H1 (cell line): ENCODE measurements around the gene MCF2L. TPM values are rescaled to one million over a fixed set of nuclear protein-coding genes. Genes with fewer than 3 reads are reported as not detected.

ENCODE experiments used
- CTCF ChIA-PET: fragments of 300-600 bp; sonication (Branson Sonifier 250); formaldehyde crosslinking; loops from one replicate; lab custom pipeline; 2021; ENCODE audit not compliant: partially characterized antibody; lab: Charles Lee
- POLR2A ChIA-PET: fragments of 300-600 bp; sonication (Branson Sonifier 250); formaldehyde crosslinking; loops from one replicate; lab custom pipeline; 2021; ENCODE audit warnings: inconsistent platforms; ENCODE audit not compliant: partially characterized antibody; lab: Charles Lee
- DNase-seq, 2 experiments: peaks; one replicate each; pipeline versions ENCODE4 v3.0.0 to v3.0.0-alpha.2; 2010 to 2022; ENCODE audit warnings: low spot score in 2 of 2, low read depth in 1 of 2, mixed read lengths in 1 of 2
- FAIRE-seq: peaks from 2 replicates; lab custom pipeline; 2011; peaks lifted over from hg19 to GRCh38; lab: Jason Lieb, UNC
- H2AFZ ChIP-seq: 2 replicates; pipeline ENCODE4 v1.8.1; 2012; ENCODE audit warnings: low read length, inconsistent platforms
- H2AK5ac ChIP-seq: 2 replicates; pipeline ENCODE4 v1.6.1; 2013; ENCODE audit warnings: low read depth, low read length
- H2BK120ac ChIP-seq: replicated peaks from 2 replicates; pipeline ENCODE3; 2013; ENCODE audit warnings: low read depth, low read length, inconsistent platforms
- H2BK12ac ChIP-seq: 2 replicates; pipeline ENCODE4 v1.6.1; 2013; ENCODE audit warnings: low read depth, low read length
- H2BK15ac ChIP-seq: 2 replicates; pipeline ENCODE4 v1.6.1; 2013; ENCODE audit warnings: low read length
- H2BK20ac ChIP-seq: 2 replicates; pipeline ENCODE4 v1.6.1; 2013; ENCODE audit warnings: low read length
- H2BK5ac ChIP-seq: 2 replicates; pipeline ENCODE4 v1.6.1; 2013; ENCODE audit warnings: low read depth, low read length
- H3K14ac ChIP-seq: 2 replicates; pipeline ENCODE4 v1.6.1; 2013; ENCODE audit warnings: inconsistent platforms; ENCODE audit not compliant: insufficient read length
- H3K18ac ChIP-seq: 2 replicates; pipeline ENCODE4 v1.6.1; 2013; ENCODE audit warnings: low read length; ENCODE audit errors: extremely low read depth
- H3K23ac ChIP-seq: 2 replicates; pipeline ENCODE4 v1.6.1; 2013; ENCODE audit warnings: inconsistent platforms; ENCODE audit not compliant: insufficient read length
- H3K23me2 ChIP-seq: 2 replicates; pipeline ENCODE4 v1.6.1; 2013; ENCODE audit warnings: low read depth, low read length
- H3K27ac ChIP-seq: 2 replicates; pipeline ENCODE4 v1.6.1; 2011; ENCODE audit warnings: low read depth, low read length, inconsistent platforms
- H3K27me3 ChIP-seq, 4 experiments: replicated peaks in 1 of 4; 1 replicate in 1 of 4; 2 replicates in 3 of 4; pipeline versions ENCODE4 v1.6.1 to v1.8.1; 2011 to 2013; ENCODE audit warnings: low read length in 3 of 4, mild to moderate bottlenecking in 3 of 4, inconsistent platforms in 2 of 4, mixed read lengths in 2 of 4, moderate library complexity in 1 of 4; ENCODE audit not compliant: control insufficient read depth in 3 of 4, insufficient read depth in 3 of 4; ENCODE audit errors: extremely low read depth in 1 of 4
- H3K36me3 ChIP-seq, 4 experiments: 2 replicates each; pipeline versions ENCODE4 v1.6.1 to v1.8.1; 2011 to 2013; ENCODE audit warnings: mild to moderate bottlenecking in 4 of 4, low read length in 3 of 4, moderate library complexity in 2 of 4, control low read depth in 1 of 4, inconsistent platforms in 1 of 4; ENCODE audit not compliant: insufficient read depth in 4 of 4, control insufficient read depth in 2 of 4
- H3K4ac ChIP-seq: replicated peaks from 2 replicates; pipeline ENCODE3; 2013; ENCODE audit warnings: low read length, low read depth, mixed read lengths, inconsistent platforms; ENCODE audit not compliant: insufficient read length
- H3K4me1 ChIP-seq, 4 experiments: replicated peaks in 1 of 4; 1 replicate in 1 of 4; 2 replicates in 3 of 4; pipeline versions ENCODE4 v1.6.1 to v1.8.1; 2011 to 2013; ENCODE audit warnings: low read length in 3 of 4, inconsistent platforms in 2 of 4, mixed read lengths in 1 of 4; ENCODE audit not compliant: insufficient read depth in 4 of 4, control insufficient read depth in 3 of 4
- H3K4me2 ChIP-seq, 2 experiments: 2 replicates each; pipeline versions ENCODE4 v1.6.1 to v1.8.1; 2011 to 2013; ENCODE audit warnings: low read depth in 2 of 2, low read length in 2 of 2, control low read depth in 1 of 2, inconsistent platforms in 1 of 2, mild to moderate bottlenecking in 1 of 2; ENCODE audit not compliant: insufficient read depth in 1 of 2
- H3K4me3 ChIP-seq, 4 experiments: fragments of 200-600, 300-600 bp in 1 of 4; sonication (generic), shearing (Covaris generic), sonication (Bioruptor Twin) in 1 of 4; 2 replicates each; pipeline versions ENCODE4 v1.5.1 to v1.8.1; 2011 to 2016; ENCODE audit warnings: low read length in 4 of 4, low read depth in 3 of 4, control low read depth in 2 of 4, inconsistent platforms in 2 of 4, mild to moderate bottlenecking in 2 of 4, mixed read lengths in 1 of 4, moderate library complexity in 1 of 4; ENCODE audit not compliant: insufficient read depth in 2 of 4; ENCODE audit errors: extremely low read depth in 1 of 4
- H3K56ac ChIP-seq: replicated peaks from 2 replicates; pipeline ENCODE3; 2013; ENCODE audit warnings: low read depth, mild to moderate bottlenecking, mixed read lengths, low read length, inconsistent platforms; ENCODE audit not compliant: insufficient read length
- H3K79me1 ChIP-seq: 2 replicates; pipeline ENCODE4 v1.6.1; 2013; ENCODE audit warnings: low read depth, low read length, control low read depth
- H3K79me2 ChIP-seq, 2 experiments: 2 replicates each; pipeline versions ENCODE4 v1.6.1 to v1.8.1; 2012 to 2013; ENCODE audit warnings: low read length in 2 of 2, mild to moderate bottlenecking in 2 of 2, inconsistent platforms in 1 of 2; ENCODE audit not compliant: insufficient read depth in 2 of 2, control insufficient read depth in 1 of 2
- H3K9ac ChIP-seq, 4 experiments: replicated peaks in 1 of 4; 1 replicate in 1 of 4; 2 replicates in 3 of 4; pipeline versions ENCODE4 v1.6.1 to v1.8.1; 2011 to 2013; ENCODE audit warnings: low read depth in 3 of 4, low read length in 3 of 4, control low read depth in 2 of 4, mild to moderate bottlenecking in 2 of 4, moderate library complexity in 2 of 4, inconsistent platforms in 1 of 4; ENCODE audit errors: extremely low read depth in 1 of 4
- H3K9me3 ChIP-seq, 2 experiments: 2 replicates each; pipeline versions ENCODE4 v1.6.1 to v1.8.1; 2012 to 2013; ENCODE audit warnings: mild to moderate bottlenecking in 2 of 2, moderate library complexity in 2 of 2, control low read depth in 1 of 2, inconsistent platforms in 1 of 2, low read depth in 1 of 2, low read length in 1 of 2, mixed read lengths in 1 of 2; ENCODE audit not compliant: insufficient read depth in 2 of 2
- H4K20me1 ChIP-seq, 2 experiments: replicated peaks in 1 of 2; 2 replicates each; pipeline versions ENCODE3 to v1.8.1; 2011 to 2013; ENCODE audit warnings: inconsistent platforms in 2 of 2, low read length in 2 of 2, mild to moderate bottlenecking in 1 of 2; ENCODE audit not compliant: insufficient read depth in 2 of 2, control insufficient read depth in 1 of 2
- H4K5ac ChIP-seq: 2 replicates; pipeline ENCODE4 v1.6.1; 2013; ENCODE audit warnings: low read length, low read depth, mixed read lengths, inconsistent platforms; ENCODE audit not compliant: insufficient read length
- H4K8ac ChIP-seq: 2 replicates; pipeline ENCODE4 v1.8.0; 2013; ENCODE audit warnings: mild to moderate bottlenecking, moderate library complexity, low read length, inconsistent platforms; ENCODE audit not compliant: insufficient read depth; ENCODE audit errors: extremely low read depth
- H4K91ac ChIP-seq: replicated peaks from 2 replicates; pipeline ENCODE3; 2013; ENCODE audit warnings: low read length, mixed read lengths, inconsistent platforms; ENCODE audit not compliant: insufficient read length
- CBX5 ChIP-seq: fragments of 300-800, 300-1000 bp; sonication (generic); IDR thresholded peaks from 2 replicates; pipeline ENCODE4 v1.7.1; 2016; ENCODE audit warnings: antibody characterized with exemption, low read length, low read depth
- EGR1 ChIP-seq: IDR thresholded peaks from 2 replicates; pipeline ENCODE4 v1.6.1; 2011; ENCODE audit warnings: low read depth, low read length, borderline replicate concordance
- HDAC2 ChIP-seq, 2 experiments: fragments of 300-600 bp in 1 of 2; sonication (generic) in 1 of 2; IDR thresholded peaks; 2 replicates each; pipeline ENCODE4 v1.6.1; 2011 to 2012; ENCODE audit warnings: low read depth in 2 of 2, low read length in 2 of 2, mild to moderate bottlenecking in 2 of 2, moderate library complexity in 2 of 2, borderline replicate concordance in 1 of 2, inconsistent platforms in 1 of 2
- SRF ChIP-seq: IDR thresholded peaks from 2 replicates; pipeline ENCODE4 v1.6.1; 2011; ENCODE audit warnings: mild to moderate bottlenecking, low read depth, low read length, moderate library complexity
- WGBS, 2 experiments: shearing (Covaris generic) in 1 of 2; methylation state at CpG; one replicate each; pipeline versions ENCODE4 v1.1.6 to v1.1.7; 2013 to 2015; ENCODE audit warnings: low lambda C conversion rate in 2 of 2, mixed read lengths in 2 of 2, inconsistent platforms in 1 of 2, low coverage in 1 of 2, missing lambda C conversion rate in 1 of 2; ENCODE audit not compliant: insufficient replicate concordance in 2 of 2, insufficient coverage in 1 of 2, insufficient read length in 1 of 2; ENCODE audit errors: extremely low coverage in 1 of 2, missing lambda C conversion rate in 1 of 2; 5-methylcytosine and 5-hydroxymethylcytosine counted together
- polyA plus RNA-seq, 7 experiments: library from polyadenylated mRNA; depleted of rRNA in 3 of 7; stranded (reverse) in 5 of 7; unstranded in 2 of 7; fragments of >200 nt in 5 of 7; fragments of 200-250 nt in 2 of 7; gene quantifications; 1 replicate in 5 of 7; 2 replicates in 1 of 7; 4 replicates in 1 of 7; pipeline versions ENCODE4 v1.2.1 to v1.2.3, GENCODE V29; 2011 to 2013; ENCODE audit warnings: missing spikeins in 2 of 7, mixed read lengths in 2 of 7
- total RNA-seq: library from RNA; stranded (reverse); fragmentation: NEBNext Ultra II Directional; extraction: Animal tissue kit (Norgen Biotek cat#: 25700); gene quantifications from 2 replicates; pipeline ENCODE4 v1.2.1, GENCODE V29; 2021

MCF2L gene
- total and polyA plus RNA-seq, 2 of the 8 experiments (the other 6 are each of a cell fraction or from before 2014, with no cell fraction given), result 10.1 to 24.4 TPM

DNA sequence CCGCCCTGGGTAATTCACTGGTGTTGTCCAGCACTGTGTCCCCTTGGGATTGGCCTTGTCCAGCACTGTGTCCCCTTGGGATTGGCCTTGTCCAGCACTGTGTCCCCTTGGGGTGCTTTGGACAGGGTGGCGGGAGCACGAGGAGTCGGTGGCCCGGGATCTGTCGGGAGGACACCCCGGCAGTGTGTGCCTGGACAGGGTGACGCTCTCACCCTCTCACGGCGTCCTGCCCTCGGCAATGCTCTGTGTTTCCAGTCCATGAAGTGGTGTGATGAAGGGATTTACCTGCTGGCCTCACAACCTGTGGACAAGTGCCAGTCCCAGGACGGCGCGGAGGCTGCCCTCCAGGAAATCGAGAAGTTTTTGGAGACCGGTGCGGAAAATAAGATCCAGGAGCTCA is 106.7 kb downstream of the MCF2L start:
- no peaks in the 10 kb centered on the region for H3K4me1 ChIP-seq
- H3K9ac ChIP-seq, result no peak overlapping the region

More for the DNA sequence above, 106.7 kb downstream of the MCF2L start:
- 98% methylated on average over 14 of the region's 17 CpGs; no CpG with 5 or more reads in 1 of the 2 experiments for WGBS, 2 experiments
- Histone ChIP-seq H2AK5ac (no peak overlapping the region), H3K36me3 (peaks cover 0 to 3% (median 0%) of the 10 kb centered on the region in 4 experiments; a peak in 4 of 8 replicates), H3K79me1 (no peaks in the 10 kb centered on the region), H3K23me2 (no peaks in the 10 kb centered on the region), H2BK15ac (no peak overlapping the region), H4K91ac (no peak overlapping the region), H4K5ac (no peak overlapping the region)
- no peak for DNase-seq
- POLR2A ChIA-PET, result no interaction called here
- no peak for TF ChIP-seq HDAC2 (IDR thresholded peaks at IDR 0.05; ENCODE audit: borderline replicate concordance in 1 of 2, low read depth in 2 of 2, low read length in 2 of 2)
- TF ChIP-seq CBX5, result no peak
- no peak for TF ChIP-seq SRF
- TF ChIP-seq EGR1, result no peak
- TF ChIP-seq, all 59 proteins: peak for 0
- Histone ChIP-seq H3K79me2 (no peaks in the 10 kb centered on the region), H3K9me3 (no peaks in the 10 kb centered on the region), H3K4me2 (no peak overlapping the region), H3K27ac (no peak overlapping the region), H4K20me1 (no peaks in the 10 kb centered on the region), H2BK5ac (no peak overlapping the region), H3K14ac (no peak overlapping the region), H3K4me3 (no peak overlapping the region), H2BK12ac (no peak overlapping the region), H3K4ac (no peak overlapping the region), H3K18ac (no peak overlapping the region), H3K56ac (no peak overlapping the region), H2BK20ac (no peak overlapping the region), H2BK120ac (no peak overlapping the region), H3K27me3 (no peaks in the 10 kb centered on the region), H4K8ac (peak overlapping the region; percentile 11; the same call in 1 of the 2 replicates), H2AFZ (no peak overlapping the region), H3K23ac (no peak overlapping the region)
- CTCF ChIA-PET, result interaction anchor here (1.4 to 2.8 kb wide), 3 partner anchors 11 to 46 kb away, joined by 4 to 16 read pairs (median 6); no protein-coding TSS in a partner anchor
- no peak for FAIRE-seq
